ENCODE measurements around the gene MZF1. TPM values are rescaled to one million over a fixed set of nuclear protein-coding genes. Genes with fewer than 3 reads are reported as not detected.
"Not testable (repeated sequence)": the region's sequence is repeated elsewhere in the genome, so short reads cannot be mapped to it uniquely, and the experiment has no call there.

Gene MZF1
- total RNA-seq: 10 to 100 TPM; 28.6 to 33.1 TPM

DNA sequence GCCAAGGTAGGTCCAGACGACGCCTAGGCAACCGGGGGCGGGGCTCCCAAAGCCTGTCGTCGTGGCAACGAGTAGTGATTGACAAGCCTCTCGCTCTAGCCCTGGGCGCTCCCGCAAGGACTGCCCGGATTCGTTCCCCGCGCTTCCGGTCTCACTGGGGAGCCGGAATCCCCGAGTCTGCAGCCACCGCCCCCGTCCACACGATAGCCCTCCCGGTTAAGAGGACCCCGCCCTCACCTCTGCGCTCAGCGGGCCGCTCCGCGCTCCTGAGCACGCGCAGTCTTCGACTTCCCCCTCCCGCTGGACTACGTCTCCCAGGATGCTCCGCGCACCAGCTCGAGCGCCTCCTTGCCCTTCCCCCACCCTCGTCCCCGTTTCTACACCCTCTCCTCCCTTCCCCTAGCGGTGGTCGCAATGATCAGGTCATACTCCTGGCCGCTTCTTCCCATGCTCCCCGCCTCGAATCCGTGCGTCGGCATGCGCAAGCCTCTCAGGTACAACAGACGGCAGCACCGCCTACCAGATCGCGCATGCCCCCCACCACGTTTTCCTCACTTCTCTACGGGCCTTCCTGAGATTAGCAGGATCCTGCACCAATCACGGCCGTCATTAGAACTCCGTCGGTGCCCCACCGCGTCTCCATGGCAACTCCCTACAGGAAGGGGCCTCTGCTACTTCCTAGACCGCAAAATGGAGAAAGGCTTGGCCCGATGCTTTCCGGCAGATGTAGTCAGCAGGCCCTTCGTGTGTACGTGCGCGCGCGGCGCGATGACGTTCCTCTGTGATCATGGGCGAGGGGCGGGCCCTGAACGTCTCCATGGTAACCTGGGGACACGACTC, at the start of gene MZF1:
Gene MZF1 (minus strand): TSS at position 518 of the 840 bp plus-strand sequence. CDS start 1,946 bp downstream, outside the sequence.
- POLR2A ChIA-PET: interaction anchor here (0.5 kb wide), 1 partner anchor 9 kb away, joined by 3 read pairs; no protein-coding TSS in a partner anchor
- CTCF ChIA-PET: interaction anchor here (0.6 to 2.9 kb wide), 5 partner anchors 11 to 89 kb away, joined by 3 to 14 read pairs (median 4); partner anchors contain the start of genes CHMP2A and ZBTB45
- H3K4me1 Mint-ChIP-seq: peaks cover 48% of the 10 kb centered on the region
- peak within 1 kb of the TSS; percentile 99 for H3K27ac Mint-ChIP-seq
- peaks cover 20% of the 10 kb centered on the region for H3K36me3 Mint-ChIP-seq (ENCODE audit: low read depth)
- DNase-seq: peak; percentile 100
- peak within 1 kb of the TSS; percentile 95 for H3K4me3 Mint-ChIP-seq
- H3K9me3 Mint-ChIP-seq: no peaks in the 10 kb centered on the region
- H3K27me3 Mint-ChIP-seq: no peaks in the 10 kb centered on the region

DNA sequence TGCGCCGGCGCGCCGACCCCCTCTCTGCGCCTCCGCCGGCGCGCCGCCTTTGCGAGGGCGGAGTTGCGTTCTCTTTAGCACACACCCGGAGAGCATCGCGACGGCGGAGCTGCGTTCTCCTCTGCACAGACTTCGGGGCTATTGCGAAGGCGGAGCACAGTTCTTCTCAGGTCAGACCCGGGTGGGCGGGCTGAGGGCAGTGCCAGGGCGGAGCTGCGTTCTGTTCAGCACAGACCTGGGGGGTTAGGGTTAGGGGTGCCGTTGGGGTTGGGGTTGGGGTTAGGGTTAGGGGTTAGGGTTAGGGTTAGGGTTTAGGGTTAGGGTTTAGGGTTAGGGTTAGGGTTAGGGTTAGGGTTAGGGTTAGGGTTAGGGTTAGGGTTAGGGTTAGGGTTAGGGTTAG, 34.1 kb upstream of the MZF1 start:
- CTCF ChIA-PET; H3K27ac Mint-ChIP-seq; H3K4me1 Mint-ChIP-seq; H3K9me3 Mint-ChIP-seq; H3K36me3 Mint-ChIP-seq (ENCODE audit: low read depth); H3K4me3 Mint-ChIP-seq; H3K27me3 Mint-ChIP-seq; POLR2A ChIA-PET; DNase-seq: not testable (repeated sequence)

DNA sequence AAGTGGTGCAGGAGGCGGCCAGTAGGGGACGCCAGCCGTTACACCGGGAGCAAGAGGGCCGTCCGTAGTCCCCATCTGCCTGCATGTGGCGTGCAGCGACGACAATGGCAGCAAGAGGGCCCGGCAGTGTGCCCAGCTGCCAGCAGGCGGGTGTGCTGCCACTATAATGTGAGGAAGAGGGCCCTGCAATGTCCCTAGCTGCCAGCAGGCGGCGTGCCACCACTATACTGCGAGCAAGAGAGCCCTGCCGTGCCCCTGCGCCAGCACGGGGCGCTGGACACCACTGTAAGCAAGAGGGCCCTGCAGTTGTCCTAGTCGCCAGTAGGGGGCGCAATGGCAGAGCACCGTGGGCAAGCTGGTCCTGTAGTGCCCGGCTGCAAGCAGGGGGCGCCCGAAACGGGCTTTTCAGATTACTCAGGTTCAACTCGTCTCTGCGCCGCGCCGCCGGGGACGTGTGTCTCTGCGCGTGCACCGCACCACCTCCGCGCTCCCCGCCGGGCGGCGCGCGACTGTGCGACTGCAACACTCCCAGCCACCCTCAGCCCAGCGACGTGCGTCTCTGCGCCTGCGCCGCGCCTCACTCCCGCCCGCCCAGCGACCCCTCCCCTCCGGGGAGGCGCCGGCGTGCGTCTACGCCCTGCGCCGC, 33.2 kb upstream of the MZF1 start:
- H3K4me3 Mint-ChIP-seq; H3K27me3 Mint-ChIP-seq; H3K36me3 Mint-ChIP-seq (ENCODE audit: low read depth); CTCF ChIA-PET; H3K9me3 Mint-ChIP-seq; H3K27ac Mint-ChIP-seq; POLR2A ChIA-PET; H3K4me1 Mint-ChIP-seq: not testable (repeated sequence)
- peak; percentile 6 for DNase-seq

DNA sequence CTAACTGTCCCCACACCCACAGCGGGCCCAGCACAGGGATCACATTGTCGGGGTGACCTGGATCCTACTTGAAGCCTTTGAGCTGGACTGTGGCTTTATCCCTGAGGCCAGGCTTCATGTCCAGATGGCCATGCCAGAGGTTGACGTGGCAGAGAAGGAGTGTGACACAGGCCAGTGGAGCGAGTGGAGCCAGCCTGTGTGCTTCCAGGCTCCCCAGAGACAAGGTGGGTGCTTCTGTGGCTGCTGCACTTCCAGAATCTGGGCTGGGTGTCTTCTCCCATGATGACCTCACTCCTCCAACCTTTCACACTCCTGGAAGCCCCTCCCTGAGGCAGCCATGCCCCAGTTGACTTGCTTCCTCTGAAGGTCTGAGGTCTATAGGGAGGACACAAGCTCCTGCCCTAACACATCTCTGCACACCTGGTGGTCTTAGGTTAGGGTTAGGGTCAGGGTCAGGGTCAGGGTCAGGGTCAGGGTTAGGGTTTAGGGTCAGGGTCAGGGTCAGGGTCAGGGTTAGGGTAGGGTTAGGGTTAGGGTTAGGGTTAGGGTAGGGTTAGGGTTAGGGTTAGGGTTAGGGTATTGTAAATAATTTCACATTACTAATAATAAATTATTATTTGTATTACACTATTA, 13.1 kb upstream of the MZF1 start:
- CTCF ChIA-PET: no interaction called here
- H3K9me3 Mint-ChIP-seq: no peaks in the 10 kb centered on the region
- H3K4me3 Mint-ChIP-seq: no peak overlapping the region
- H3K27ac Mint-ChIP-seq: no peak overlapping the region
- DNase-seq: no peak
- H3K27me3 Mint-ChIP-seq: no peaks in the 10 kb centered on the region
- POLR2A ChIA-PET: no interaction called here
- H3K36me3 Mint-ChIP-seq (ENCODE audit: low read depth): peaks cover 9% of the 10 kb centered on the region
- H3K4me1 Mint-ChIP-seq: peaks cover 3% of the 10 kb centered on the region

DNA sequence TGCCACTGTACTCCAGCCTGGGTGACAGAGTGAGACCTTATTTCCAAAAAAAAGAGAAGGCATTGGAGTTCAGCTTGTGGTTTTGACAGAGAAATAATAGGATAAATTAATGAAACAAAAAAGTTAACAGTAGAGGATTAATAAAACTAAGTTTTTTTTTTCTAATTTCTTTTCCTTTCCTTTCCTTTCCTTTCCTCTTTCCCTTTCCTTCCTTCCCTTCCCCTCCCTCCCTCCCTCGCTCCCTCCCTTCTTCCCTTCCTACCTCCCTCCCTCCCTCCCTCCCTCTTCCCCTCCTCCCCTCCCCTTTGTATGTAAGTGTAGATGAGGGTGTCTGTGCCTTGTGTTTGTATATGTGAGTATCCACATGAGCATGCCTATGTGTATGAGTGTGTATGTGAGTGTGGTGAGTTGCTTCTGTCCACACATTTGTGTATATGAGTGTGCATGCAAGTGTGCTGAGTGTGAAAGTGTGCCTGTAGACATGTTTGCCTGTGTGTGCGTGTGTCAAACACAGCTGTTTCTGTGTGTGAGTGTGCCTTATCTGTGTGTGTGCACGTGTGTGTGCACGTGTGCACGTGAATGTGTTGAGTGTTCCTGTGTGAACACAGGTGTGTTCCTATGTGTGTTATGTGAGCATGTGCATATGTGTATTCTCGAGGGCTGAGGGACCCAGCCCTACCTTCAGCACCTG, 12.5 kb upstream of the MZF1 start:
- ChIA-PET POLR2A (no interaction called here), CTCF (no interaction called here)
- Mint-ChIP-seq H3K9me3 (no peaks in the 10 kb centered on the region), H3K27me3 (no peaks in the 10 kb centered on the region), H3K27ac (no peak overlapping the region), H3K4me3 (no peak overlapping the region), H3K36me3 (ENCODE audit: low read depth) (peaks cover 11% of the 10 kb centered on the region), H3K4me1 (peaks cover 9% of the 10 kb centered on the region)
- DNase-seq: no peak

DNA sequence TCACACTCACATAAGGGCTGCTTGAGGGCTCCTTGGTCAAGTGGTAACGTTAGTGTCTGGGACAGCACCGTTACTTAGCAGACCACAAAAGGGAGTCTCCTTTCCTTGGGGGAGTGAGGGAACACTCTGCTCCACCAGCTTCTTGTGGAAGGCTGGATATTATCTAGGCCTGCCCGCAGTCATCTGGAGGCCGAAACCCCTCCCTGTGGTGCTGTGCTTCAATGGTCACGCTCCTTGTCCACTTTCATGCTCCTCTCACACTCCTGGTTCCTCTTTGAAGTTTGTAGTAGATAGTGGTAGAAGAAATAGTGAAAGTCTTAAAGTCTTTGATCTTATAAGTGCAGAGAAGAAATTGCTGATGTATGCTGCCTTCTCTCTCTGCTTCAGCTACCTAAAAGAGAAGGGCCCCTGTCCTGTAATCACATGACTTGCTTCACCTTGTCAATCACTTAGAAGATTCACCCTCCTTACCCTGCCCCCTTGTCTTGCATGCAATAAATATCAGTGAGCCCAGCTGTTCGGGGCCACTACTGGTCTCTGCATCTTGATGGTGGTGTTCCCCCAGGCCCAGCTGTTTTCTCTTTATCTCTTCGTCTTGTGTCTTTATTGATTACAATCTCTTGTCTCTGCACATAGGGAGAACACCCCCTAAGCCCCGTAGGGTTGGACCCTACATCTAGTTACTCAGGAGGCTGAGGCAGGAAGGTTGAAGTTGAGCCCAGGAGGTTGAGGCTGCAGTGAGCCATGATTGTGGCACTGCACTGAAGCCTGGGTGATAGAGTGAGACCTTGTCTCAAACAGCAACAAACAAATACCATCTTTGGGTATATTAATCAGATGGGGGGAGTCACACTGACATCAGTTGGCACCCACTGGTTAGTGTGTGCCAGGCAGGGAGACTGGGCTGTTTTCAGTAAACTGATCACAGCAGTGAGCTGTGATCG, 11.6 kb upstream of the MZF1 start:
- CTCF ChIA-PET: no interaction called here
- DNase-seq: no peak
- H3K9me3 Mint-ChIP-seq: no peaks in the 10 kb centered on the region
- POLR2A ChIA-PET: no interaction called here
- no peaks in the 10 kb centered on the region for H3K27me3 Mint-ChIP-seq
- H3K4me1 Mint-ChIP-seq: peaks cover 9% of the 10 kb centered on the region
- H3K27ac Mint-ChIP-seq: no peak overlapping the region
- H3K36me3 Mint-ChIP-seq (ENCODE audit: low read depth): peaks cover 11% of the 10 kb centered on the region
- H3K4me3 Mint-ChIP-seq: no peak overlapping the region

DNA sequence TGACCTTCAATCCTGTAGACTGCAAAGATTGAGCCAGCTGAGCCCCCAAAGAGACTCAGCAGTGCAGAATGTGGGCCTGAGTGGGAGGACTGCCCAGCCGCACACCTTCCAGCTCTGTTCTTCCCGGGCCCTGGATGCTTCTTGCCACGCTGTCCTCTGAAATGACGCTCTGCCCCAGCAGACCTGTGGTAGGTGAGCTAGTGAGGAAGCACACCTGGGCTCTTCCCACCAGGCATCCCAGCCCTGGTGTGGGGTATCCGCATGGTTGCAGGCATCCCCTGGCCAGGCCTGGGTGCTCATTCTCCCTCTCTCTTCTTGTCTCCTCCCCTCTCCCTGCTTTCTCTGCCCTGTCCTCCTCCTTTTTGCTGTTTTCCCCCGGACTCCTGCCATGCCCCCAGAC, 9.8 kb upstream of the MZF1 start:
- ChIA-PET CTCF (no interaction called here), POLR2A (no interaction called here)
- no peaks in the 10 kb centered on the region for H3K27me3 Mint-ChIP-seq
- H3K9me3 Mint-ChIP-seq: no peaks in the 10 kb centered on the region
- peaks cover 11% of the 10 kb centered on the region for H3K36me3 Mint-ChIP-seq (ENCODE audit: low read depth)
- H3K4me3 Mint-ChIP-seq: no peak overlapping the region
- H3K4me1 Mint-ChIP-seq: peaks cover 18% of the 10 kb centered on the region
- DNase-seq: no peak
- H3K27ac Mint-ChIP-seq: no peak overlapping the region

DNA sequence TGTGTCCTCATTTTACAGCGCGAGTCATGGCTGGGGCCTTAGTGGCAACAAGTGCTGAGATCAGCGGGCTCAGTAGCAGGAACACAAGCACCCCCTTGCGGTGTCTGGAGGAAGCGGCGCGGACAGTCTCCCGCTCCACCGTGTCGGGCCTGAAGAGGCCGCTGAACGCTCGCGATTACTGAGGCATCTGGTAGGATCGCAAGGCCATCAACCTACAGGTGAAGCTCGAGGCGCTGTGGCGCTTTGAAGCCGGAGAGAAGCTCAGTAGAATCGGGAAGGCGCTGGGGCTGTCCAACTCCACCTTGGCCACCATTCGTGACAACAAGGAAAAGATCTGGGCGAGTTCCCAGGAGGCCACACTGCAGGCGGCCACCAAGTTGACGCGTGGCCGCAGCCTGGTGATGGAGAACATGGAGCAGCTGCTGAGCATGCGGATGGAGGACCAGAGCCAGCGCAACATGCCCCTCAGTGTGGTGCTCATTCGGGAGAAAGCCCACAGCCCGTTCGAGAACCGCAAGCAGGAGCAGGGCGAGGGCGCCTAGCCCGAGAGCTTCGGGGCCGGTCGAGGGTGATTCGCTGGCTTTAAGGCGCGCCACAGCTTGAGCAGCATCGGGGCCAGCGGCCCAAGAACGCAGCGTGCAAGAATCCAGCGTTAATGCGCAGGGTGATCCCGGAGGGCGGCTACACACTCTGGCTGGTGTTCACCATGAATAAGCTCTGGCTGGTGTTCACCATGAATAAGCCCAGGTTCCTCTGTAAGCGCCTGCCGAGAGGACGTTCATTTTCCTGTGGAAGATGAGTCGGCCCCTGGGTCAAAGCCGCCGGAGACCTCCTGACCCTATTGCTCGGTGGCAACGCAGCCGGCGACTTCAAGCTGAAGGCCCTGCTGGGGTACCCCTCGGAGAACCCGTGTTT, 8.3 kb upstream of the MZF1 start:
- DNase-seq: peak; percentile 94
- ChIA-PET POLR2A (no interaction called here), CTCF (interaction anchor here (0.6 to 7.4 kb wide), 9 partner anchors 14 to 395 kb away, joined by 3 to 72 read pairs (median 3); partner anchors contain the start of genes CHMP2A, SLC27A5, ZBTB45 and ZNF497)
- Mint-ChIP-seq H3K4me1 (peaks cover 25% of the 10 kb centered on the region), H3K4me3 (no peak overlapping the region), H3K27ac (peak overlapping the region; percentile 83), H3K27me3 (no peaks in the 10 kb centered on the region), H3K9me3 (no peaks in the 10 kb centered on the region), H3K36me3 (ENCODE audit: low read depth) (peaks cover 11% of the 10 kb centered on the region)

DNA sequence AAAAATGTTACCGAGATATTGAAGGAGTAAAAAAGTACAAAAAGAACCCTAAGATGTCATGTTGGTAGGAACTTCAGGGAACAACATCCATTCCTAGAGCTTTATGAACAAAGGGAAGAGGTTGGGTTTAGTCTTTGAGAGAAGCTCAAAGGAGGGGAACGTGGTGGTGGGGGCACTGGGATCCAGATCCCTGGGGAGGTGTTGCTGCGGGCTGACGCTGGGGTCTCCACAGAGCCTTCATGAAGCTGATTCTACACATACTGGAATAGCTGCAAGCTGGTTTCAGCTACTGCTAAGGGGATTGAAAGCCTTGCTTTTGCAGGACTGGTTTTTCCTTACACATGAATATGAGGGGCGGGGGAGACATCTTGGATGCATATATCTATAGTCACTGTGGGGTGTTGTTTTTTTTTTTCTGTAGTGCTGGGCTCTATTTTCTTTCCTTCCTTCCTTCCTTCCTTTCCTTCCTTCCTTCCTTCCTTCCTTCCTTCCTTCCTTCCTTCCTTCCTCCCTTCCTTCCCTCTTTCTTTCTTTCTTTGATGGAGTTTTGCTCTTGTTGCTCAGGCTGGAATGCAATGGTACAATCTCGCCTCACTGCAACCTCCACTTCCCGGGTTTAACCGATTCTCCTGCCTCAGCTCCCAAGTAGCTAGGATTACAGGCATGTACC, 6.5 kb upstream of the MZF1 start:
- Mint-ChIP-seq H3K36me3 (ENCODE audit: low read depth) (peaks cover 11% of the 10 kb centered on the region), H3K9me3 (no peaks in the 10 kb centered on the region), H3K27ac (no peak overlapping the region), H3K27me3 (no peaks in the 10 kb centered on the region), H3K4me3 (no peak overlapping the region), H3K4me1 (peaks cover 33% of the 10 kb centered on the region)
- POLR2A ChIA-PET: no interaction called here
- DNase-seq: no peak
- CTCF ChIA-PET: interaction anchor here (0.6 to 7.4 kb wide), 3 partner anchors 61 to 89 kb away, joined by 3 to 72 read pairs (median 33); partner anchors contain the start of gene ZBTB45

DNA sequence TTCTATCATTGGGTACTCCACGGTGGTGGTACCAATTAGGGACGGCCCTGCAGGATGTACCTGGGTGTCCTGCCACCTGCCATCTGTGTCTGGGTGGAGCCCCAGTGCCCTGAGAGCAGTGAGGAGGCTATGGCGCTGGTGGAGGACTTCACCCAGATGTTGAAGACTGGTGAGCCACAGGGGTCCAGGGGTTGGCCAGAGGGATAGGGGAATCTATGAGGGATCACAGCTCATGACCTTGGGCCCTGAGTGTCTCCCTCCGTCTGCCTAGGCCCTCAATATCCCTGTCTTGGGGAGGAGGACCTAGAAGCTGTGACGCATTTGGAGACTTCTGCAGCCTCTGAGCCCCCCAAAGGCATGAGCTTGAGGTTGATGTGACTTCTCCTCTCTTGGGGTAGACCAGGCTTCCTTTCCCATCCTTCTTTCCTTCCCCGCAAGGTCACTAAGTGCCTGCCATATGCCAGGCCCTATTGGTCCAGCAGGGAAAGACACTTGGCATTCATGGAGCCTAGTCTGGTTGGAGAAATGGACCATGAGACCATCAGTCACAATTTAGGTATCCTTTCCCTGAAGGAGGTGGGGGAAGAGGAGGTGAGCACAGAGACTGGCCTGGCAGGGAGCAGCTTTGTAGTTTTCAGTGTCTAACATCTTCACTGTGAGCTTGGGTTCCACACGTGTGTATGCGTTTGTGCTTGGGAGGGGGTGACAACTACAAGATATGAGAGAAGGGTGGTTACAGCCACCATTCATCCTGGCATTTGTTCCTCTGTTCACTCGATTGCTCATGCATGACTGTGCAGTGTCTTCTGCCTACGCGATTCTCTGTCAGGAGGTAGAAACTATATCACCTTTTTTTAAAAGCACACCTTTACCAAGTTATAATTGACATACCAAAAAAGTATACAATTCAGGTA, 5.1 kb upstream of the MZF1 start:
- no peak for DNase-seq
- H3K27ac Mint-ChIP-seq: no peak overlapping the region
- H3K27me3 Mint-ChIP-seq: no peaks in the 10 kb centered on the region
- CTCF ChIA-PET: interaction anchor here (0.6 to 7.4 kb wide), 3 partner anchors 59 to 813 kb away, joined by 3 to 72 read pairs (median 33); partner anchors contain the start of gene ZBTB45
- no peaks in the 10 kb centered on the region for H3K9me3 Mint-ChIP-seq
- POLR2A ChIA-PET: no interaction called here
- no peak overlapping the region for H3K4me3 Mint-ChIP-seq
- peaks cover 43% of the 10 kb centered on the region for H3K4me1 Mint-ChIP-seq
- peaks cover 11% of the 10 kb centered on the region for H3K36me3 Mint-ChIP-seq (ENCODE audit: low read depth)
